Spleen (tissue), 11 donors: ENCODE measurements around the gene TCEA2. TPM values are rescaled to one million over a fixed set of nuclear protein-coding genes. Genes with fewer than 3 reads are reported as not detected.

Source experiments
- DNase-seq: peaks from one replicate; pipeline ENCODE4 v3.0.0-alpha.2; 2020
- H3K27ac ChIP-seq, 8 donors: fragments of 200-600 bp; sonication (generic) in 7 of 8; 1 replicate in 4 of 8; 2 replicates in 4 of 8; pipeline versions ENCODE4 v1.5.0 to v1.8.0; 2016 to 2021; ENCODE audit warnings: inconsistent platforms in 4 of 8, mild to moderate bottlenecking in 4 of 8, moderate library complexity in 1 of 8
- H3K27me3 ChIP-seq, 7 donors: fragments of 200-600 bp; sonication (generic) in 6 of 7; replicated peaks in 1 of 7; 1 replicate in 4 of 7; 2 replicates in 3 of 7; pipeline versions ENCODE4 v1.5.0 to v1.8.0; 2016 to 2021; ENCODE audit warnings: inconsistent platforms in 3 of 7, mild to moderate bottlenecking in 1 of 7
- H3K36me3 ChIP-seq, 6 donors: fragments of 200-600 bp; sonication (generic) in 5 of 6; 1 replicate in 4 of 6; 2 replicates in 2 of 6; pipeline versions ENCODE4 v1.5.0 to v1.8.0; 2016 to 2021; ENCODE audit warnings: inconsistent platforms in 2 of 6
- H3K4me1 ChIP-seq, 6 donors: fragments of 200-600 bp; sonication (generic) in 5 of 6; 1 replicate in 3 of 6; 2 replicates in 3 of 6; pipeline versions ENCODE4 v1.5.0 to v1.8.0; 2016 to 2021; ENCODE audit warnings: inconsistent platforms in 3 of 6
- H3K4me3 ChIP-seq, 8 donors: fragments of 200-600 bp; sonication (generic) in 7 of 8; 1 replicate in 4 of 8; 2 replicates in 4 of 8; pipeline versions ENCODE4 v1.5.0 to v1.8.0; 2016 to 2021; ENCODE audit warnings: inconsistent platforms in 4 of 8, mild to moderate bottlenecking in 4 of 8, moderate library complexity in 2 of 8
- H3K9me3 ChIP-seq, 8 donors: fragments of 200-600 bp; sonication (generic) in 7 of 8; 1 replicate in 4 of 8; 2 replicates in 4 of 8; pipeline versions ENCODE4 v1.5.0 to v1.8.0; 2016 to 2021; ENCODE audit warnings: inconsistent platforms in 4 of 8
- POLR2A ChIP-seq, 3 donors: fragments of 450-650 bp; IDR thresholded peaks; one replicate each; pipeline ENCODE4 v1.5.1; 2017; ENCODE audit warnings: antibody characterized with exemption in 3 of 3, mild to moderate bottlenecking in 1 of 3
- POLR2AphosphoS5 ChIP-seq, 3 donors: sonication (generic); formaldehyde crosslinking; IDR thresholded peaks; one replicate each; pipeline ENCODE4 v1.5.1; 2017; ENCODE audit warnings: antibody characterized with exemption in 3 of 3
- WGBS, 5 donors: extraction: QIAGEN DNeasy Blood & Tissue Kit in 3 of 5; methylation state at CpG; one replicate each; pipeline versions ENCODE4 v1.1.5 to v1.1.7; 2013 to 2018; 5-methylcytosine and 5-hydroxymethylcytosine counted together
- intact Hi-C: fragments of 100-400 bp; cut with DNase I; formaldehyde crosslinking; loops from one replicate; pipeline ENCODE4 v1.15.0; 2023; ENCODE audit warnings: low total_unique reads
- polyA plus RNA-seq, 3 donors: library from polyadenylated mRNA; stranded (reverse); fragments of 200-250 nt; gene quantifications; one replicate each; pipeline ENCODE4 v1.2.1, GENCODE V29; 2013
- total RNA-seq, 7 donors: library from RNA; depleted of rRNA in 3 of 7; stranded (reverse); fragments of >200 nt in 3 of 7; fragmentation: NEBNext Ultra II Directional in 4 of 7; extraction: Animal tissue kit (Norgen Biotek cat#: 25700) in 4 of 7; gene quantifications; one replicate each; pipeline versions ENCODE4 v1.1.0 to v1.2.1, GENCODE V29; 2016 to 2021
- TF ChIP-seq, protein P1 (sequence below), 11 experiments: fragments of 200-600 bp in 7 of 11; fragments of 450-650 bp in 4 of 11; sonication (generic) in 4 of 11; IDR thresholded peaks in 8 of 11; conservative IDR thresholded peaks in 3 of 11; 1 replicate in 7 of 11; 2 replicates in 4 of 11; pipeline versions ENCODE4 v1.4.0 to v1.8.0; 2016 to 2021; ENCODE audit warnings: antibody characterized with exemption in 11 of 11, inconsistent platforms in 4 of 11, mild to moderate bottlenecking in 1 of 11
- donor health status: healthy with polysubstance abuse.
- donor health status: DM: no; HTN: no; CAD: no; lungs with moderate emphysema.
- donor health status: DM: no; HTN: no; CAD: no.
- donor health status: Bipolar disorder and iron deficiency.
- donor health status: healthy.
- donor health status: DM: no; HTN: no; CAD: no.
- donor health status: DM: yes; HTN: yes; CAD: no.

The TCEA2 gene
- total and polyA plus RNA-seq, 10 donors = 18.6 to 60.8 (median 43.2) TPM

GRCh38 chr20:64033981-64034493 is 29.0 kb upstream of the TCEA2 start:
- H3K27ac ChIP-seq = peak overlapping the region in 3 of 8 donors; percentile 7 to 71 (median 50)
- no peak overlapping the region for H3K4me3 ChIP-seq
- H3K9me3 ChIP-seq = no peaks in the 10 kb centered on the region
- H3K4me1 ChIP-seq = peaks cover 11 to 59% (median 40%) of the 10 kb centered on the region in 6 donors
- peaks cover 0 to 67% (median 57%) of the 10 kb centered on the region in 6 donors for H3K36me3 ChIP-seq
- intact Hi-C loops = loop anchor here (10.0 kb wide), 1 partner anchor 49 kb away; the partner anchor contains the start of gene PRPF6
- WGBS, 5 donors = 69 to 85% (median 78%) methylated on average over 7 to 11 of the region's 11 CpGs
- TF ChIP-seq POLR2A (IDR thresholded peaks at IDR 0.05) = no peak
- peak; percentile 15 to 66 (median 57) for TF ChIP-seq POLR2AphosphoS5 (IDR thresholded peaks at IDR 0.05)
- TF ChIP-seq, protein P1, sequence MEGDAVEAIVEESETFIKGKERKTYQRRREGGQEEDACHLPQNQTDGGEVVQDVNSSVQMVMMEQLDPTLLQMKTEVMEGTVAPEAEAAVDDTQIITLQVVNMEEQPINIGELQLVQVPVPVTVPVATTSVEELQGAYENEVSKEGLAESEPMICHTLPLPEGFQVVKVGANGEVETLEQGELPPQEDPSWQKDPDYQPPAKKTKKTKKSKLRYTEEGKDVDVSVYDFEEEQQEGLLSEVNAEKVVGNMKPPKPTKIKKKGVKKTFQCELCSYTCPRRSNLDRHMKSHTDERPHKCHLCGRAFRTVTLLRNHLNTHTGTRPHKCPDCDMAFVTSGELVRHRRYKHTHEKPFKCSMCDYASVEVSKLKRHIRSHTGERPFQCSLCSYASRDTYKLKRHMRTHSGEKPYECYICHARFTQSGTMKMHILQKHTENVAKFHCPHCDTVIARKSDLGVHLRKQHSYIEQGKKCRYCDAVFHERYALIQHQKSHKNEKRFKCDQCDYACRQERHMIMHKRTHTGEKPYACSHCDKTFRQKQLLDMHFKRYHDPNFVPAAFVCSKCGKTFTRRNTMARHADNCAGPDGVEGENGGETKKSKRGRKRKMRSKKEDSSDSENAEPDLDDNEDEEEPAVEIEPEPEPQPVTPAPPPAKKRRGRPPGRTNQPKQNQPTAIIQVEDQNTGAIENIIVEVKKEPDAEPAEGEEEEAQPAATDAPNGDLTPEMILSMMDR (IDR thresholded peaks at IDR 0.05 in 8 of 11, conservative IDR thresholded peaks at IDR 0.05 in 3 of 11) = no peak
- peak; percentile 71 for DNase-seq
- peaks cover 0 to 28% (median 3%) of the 10 kb centered on the region in 7 donors for H3K27me3 ChIP-seq

- DNase-seq = peak; percentile 73
- Histone ChIP-seq H3K27me3 (peaks cover 0 to 40% (median 3%) of the 10 kb centered on the region in 7 donors), H3K9me3 (no peaks in the 10 kb centered on the region), H3K36me3 (peaks cover 0 to 55% (median 44%) of the 10 kb centered on the region in 6 donors), H3K4me3 (no peak overlapping the region), H3K27ac (peak overlapping the region in 5 of 8 donors; percentile 23 to 71 (median 48)), H3K4me1 (peaks cover 19 to 71% (median 52%) of the 10 kb centered on the region in 6 donors)
- WGBS, 5 donors = 76 to 80% (median 77%) methylated on average over 15 to 17 of the region's 17 CpGs
- TF ChIP-seq, protein P1 (IDR thresholded peaks at IDR 0.05 in 8 of 11, conservative IDR thresholded peaks at IDR 0.05 in 3 of 11) = no peak
- TF ChIP-seq POLR2AphosphoS5 (IDR thresholded peaks at IDR 0.05) = peak in 2 of 3 donors; percentile 5 to 36
- intact Hi-C loops = loop anchor here (10.0 kb wide), 1 partner anchor 50 kb away; the partner anchor contains the start of gene PRPF6
Observed at GRCh38 chr20:64035066-64035932, 27.7 kb upstream of the TCEA2 start.

DNA sequence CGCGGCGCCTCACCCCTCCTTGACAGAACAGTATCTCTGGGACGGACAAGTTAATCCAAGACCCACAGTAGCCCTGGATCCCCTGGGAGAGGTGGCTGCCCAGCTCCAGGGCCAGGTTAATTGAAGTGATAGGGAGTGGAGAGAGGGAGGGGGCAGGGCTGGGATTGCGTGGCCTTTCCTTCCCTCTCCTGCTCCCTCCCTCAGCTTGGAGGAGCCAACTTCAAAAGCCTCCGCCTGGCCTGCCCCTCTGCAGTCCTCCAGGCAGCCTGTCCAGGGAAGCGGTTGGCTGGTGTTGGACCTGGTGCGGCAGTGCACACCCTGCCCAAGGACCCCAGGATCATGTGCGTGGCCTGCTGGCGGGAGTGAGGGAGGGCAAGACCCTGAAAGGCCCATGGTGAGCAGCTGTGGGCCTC is 27.1 kb upstream of the TCEA2 start, which contains the start of gene C20orf204:
TSS of gene C20orf204 (plus strand) at position 250 of the 413 bp plus-strand sequence. CDS start at position 392, 142 bp downstream.
- peaks cover 19 to 78% (median 55%) of the 10 kb centered on the region in 6 donors for H3K4me1 ChIP-seq
- intact Hi-C loops = loop anchor here (10.0 kb wide), 1 partner anchor 51 kb away; the partner anchor contains the start of gene PRPF6
- H3K27ac ChIP-seq = peak within 1 kb of the TSS in 5 of 8 donors; percentile 23 to 71 (median 48)
- DNase-seq = no peak
- H3K36me3 ChIP-seq = peaks cover 0 to 48% (median 38%) of the 10 kb centered on the region in 6 donors
- H3K9me3 ChIP-seq = no peaks in the 10 kb centered on the region
- H3K27me3 ChIP-seq = peaks cover 0 to 47% (median 3%) of the 10 kb centered on the region in 7 donors
- 79 to 94% (median 86%) methylated on average over 10 of the region's 10 CpGs for WGBS, 5 donors
- TF ChIP-seq, protein P1 (IDR thresholded peaks at IDR 0.05 in 8 of 11, conservative IDR thresholded peaks at IDR 0.05 in 3 of 11) = no peak
- TF ChIP-seq POLR2A (IDR thresholded peaks at IDR 0.05) (no peak), POLR2AphosphoS5 (IDR thresholded peaks at IDR 0.05) (peak in 1 of 3 donors; percentile 45)
- H3K4me3 ChIP-seq = no peak within 1 kb of the TSS
